ENCODE results near the gene GPN2.
"Not testable (repeated sequence)": the region's sequence is repeated elsewhere in the genome, so short reads cannot be mapped to it uniquely, and the experiment has no call there.

The GPN2 gene

DNA sequence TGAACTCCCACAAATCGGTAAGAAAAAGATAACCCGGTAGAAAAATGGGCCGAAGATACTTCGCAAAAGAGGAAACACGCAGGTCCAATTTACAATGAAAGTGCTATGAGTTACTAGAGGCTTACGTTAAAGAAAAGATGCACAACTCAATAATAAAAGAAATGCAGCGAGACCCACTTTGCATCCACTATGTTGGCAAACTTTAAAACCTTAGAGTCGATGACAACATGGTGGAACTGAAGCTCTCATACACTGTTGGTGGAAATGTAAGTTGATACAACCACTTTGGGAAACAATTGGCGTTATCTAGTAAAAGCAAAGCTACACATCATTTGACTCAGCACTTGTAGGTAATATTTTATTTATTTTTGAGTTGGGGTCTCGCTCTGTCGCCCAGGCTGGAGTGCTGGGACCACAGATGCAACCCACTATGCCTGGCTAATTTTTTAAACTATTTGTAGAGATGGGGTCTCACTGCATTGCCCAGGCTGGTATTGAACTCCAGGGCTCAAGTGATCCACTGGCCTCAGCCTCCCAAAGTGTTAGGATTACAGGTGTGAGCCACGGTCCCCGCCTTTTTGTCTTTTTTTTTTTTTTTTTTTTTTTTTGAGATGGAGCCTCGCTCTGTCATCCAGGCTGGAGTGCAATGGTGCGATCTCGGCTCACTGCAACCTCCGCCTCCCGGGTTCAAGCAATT, 10.9 kb upstream of the GPN2 start:
- no peak for DNase-seq (ENCODE audit: low spot score)

DNA sequence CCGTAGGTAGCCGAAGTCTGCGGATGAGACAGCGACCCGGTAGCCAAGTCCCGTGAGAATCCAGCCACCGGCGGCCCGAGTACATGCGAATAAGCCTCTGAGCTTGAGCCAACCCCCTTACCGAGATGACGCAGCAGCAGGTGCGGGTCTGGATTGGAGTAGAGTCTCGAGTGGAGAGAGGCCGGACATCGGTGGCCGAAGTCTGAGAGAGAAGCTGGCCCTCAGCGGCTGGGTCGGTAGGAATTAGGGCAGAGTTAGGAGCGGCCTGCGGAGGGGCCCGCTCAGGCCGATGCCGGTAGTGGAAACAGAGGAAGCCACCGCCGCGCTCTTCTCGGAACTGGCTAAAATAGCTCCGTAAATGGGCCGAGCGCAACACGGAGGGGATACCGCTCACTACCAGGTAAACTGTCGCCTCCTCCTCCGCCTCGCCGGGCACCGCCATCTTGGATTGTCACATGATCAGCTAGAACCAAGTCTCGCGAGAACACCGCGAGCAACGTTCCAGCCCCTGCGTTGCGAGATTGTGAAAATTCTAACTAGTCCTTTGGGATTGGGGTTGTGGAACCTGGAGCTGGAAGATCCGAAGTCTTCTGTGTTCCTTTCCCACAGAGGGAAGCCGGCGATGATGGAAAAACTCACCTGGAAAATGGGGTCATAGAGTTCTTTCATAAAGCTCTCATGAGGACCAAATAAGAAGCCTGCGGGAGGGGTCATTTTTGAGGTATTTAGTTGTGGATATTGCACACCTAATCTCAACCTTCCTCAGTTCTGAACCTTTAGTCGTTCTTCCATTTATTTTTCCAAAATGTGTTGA, 10.1 kb upstream of the GPN2 start, which contains the start of gene GPATCH3:
Gene GPATCH3 (minus strand): TSS at position 467 of the 814 bp plus-strand sequence. CDS start 25 bp downstream, at position 442.
- DNase-seq (ENCODE audit: low spot score): peak; percentile 85

DNA sequence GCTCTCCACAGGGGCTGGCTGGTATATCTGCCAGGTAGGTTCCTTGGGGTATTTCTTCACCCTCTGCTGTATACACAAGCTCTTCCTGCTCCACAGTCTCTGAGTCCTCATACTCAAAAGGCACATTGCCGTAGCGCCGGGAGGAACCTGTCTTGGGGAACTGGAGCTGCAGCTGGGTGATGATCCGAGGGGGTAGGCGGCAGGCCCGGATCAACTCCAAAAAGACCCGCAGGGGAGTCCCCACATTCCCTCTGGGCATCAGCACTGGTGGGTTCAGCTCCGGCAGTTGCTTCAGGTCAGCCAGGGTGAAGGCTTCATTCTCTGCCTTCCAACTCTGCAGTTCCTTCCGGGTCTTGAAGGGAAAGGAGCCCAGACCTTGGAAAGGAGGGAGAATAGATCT, 7.3 kb upstream of the GPN2 start:
- DNase-seq (ENCODE audit: low spot score): no peak

DNA sequence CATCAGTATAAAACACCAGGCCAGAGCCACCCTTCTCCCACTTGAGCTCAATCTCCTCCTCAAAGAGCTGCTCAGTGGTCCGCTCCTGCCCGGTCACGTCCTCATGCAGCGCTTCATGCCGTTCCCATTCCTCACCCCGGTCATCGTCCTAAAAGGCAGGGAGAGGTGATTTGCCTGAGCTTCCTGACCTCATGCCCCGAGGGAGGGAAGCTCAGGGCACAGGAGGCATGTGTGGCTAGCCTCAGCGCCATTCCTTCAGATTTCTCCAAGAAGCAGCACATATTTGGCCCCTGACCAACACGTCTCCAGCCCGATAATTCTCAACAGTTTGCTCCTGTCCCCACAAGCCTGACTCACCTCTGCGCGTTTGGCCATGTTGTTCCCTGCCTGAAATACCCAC, 4.2 kb upstream of the GPN2 start:
- no peak for DNase-seq (ENCODE audit: low spot score)

DNA sequence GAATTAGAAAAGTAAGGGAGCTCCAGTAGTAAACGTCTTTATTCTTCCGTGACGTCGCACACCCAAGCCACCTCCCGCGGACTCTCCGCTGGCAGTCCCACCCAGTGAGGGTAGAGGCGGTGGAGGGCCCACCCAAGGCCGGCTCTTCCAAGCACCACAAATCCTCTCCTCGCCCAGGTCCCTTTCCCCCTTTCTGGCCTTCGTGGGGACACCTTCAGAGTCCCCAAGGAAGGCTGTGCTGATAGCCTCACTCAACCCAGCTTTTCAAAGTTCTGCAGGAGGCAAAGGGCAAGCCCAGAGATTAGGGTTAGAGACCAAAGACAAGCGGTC, 349 bp upstream of the GPN2 start:
- DNase-seq (ENCODE audit: low spot score): no peak

DNA sequence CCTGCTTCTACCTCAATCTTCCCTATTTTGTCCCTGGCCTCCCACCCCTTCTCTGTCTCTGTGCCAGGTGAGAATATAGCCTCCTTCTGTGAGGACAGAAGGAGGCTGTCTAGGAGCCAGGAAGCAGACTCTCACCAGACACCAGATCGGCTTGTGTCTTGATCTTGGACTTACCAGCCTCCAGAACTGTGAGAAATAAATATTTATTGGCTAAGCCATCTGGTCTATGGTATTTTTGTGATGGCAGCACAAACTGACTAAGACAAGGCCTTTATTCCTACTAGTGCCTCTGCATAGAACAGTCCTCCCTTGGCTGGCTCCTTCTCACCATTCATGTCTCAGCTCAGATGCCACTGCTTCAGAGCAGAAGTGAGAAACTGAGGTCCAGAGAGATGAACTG, 1.9 kb downstream of the GPN2 start:
- no peak for DNase-seq (ENCODE audit: low spot score)

DNA sequence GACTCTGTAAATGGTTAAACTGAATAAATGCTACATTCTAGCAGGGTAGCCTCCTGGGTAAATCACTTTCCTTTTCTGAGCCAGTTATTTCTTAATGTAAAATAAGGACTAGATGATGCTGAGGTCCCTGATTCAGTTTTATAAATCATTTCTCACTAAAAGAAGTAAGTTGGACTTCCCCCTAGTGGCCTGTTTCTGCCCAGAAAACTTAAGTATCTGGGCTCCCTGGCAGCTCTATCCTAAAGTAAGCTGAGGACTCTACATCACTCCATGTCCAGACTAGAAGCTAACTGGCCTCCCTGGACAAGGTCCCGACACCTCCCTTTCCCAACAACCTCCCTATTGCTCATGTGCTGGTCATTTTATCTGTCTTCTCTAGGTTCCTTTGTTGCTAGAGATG, 3.0 kb downstream of the GPN2 start:
- no peak for DNase-seq (ENCODE audit: low spot score)

DNA sequence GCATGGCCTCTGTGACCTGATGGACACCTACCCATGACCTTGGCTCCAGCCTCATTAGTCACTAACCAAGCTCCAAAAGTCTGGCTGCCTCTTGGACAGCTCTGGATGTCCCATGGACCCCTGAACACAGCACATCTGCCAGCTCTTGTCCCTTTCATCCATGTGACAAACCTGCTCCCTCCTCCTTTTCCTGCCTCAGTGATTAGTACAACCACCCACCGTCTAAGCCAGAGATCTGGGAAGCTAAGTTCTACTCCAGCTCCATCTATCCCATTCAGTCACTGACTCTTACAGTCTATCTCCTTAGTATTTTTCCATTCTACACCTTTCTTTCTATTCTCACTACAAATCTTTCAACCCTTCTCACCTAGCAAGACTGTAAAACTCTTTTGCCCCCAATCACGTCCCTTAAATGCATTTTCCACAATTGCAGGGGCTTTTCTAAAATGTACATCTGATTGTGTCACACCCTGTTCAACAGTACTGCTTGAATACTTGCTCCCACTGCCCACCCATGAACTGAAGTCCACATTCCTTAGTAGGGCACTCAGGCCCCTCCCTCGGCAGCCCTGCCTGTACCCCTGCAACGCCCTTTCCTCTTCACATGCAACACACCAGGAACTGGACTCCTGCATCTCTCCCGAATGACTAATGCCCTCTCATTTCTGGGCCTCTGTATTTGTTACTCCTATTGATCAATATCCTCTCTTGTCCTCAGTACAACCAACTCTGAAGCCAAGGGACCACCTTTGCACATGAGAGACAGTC, 7.2 kb downstream of the GPN2 start:
- no peak for DNase-seq (ENCODE audit: low spot score)

DNA sequence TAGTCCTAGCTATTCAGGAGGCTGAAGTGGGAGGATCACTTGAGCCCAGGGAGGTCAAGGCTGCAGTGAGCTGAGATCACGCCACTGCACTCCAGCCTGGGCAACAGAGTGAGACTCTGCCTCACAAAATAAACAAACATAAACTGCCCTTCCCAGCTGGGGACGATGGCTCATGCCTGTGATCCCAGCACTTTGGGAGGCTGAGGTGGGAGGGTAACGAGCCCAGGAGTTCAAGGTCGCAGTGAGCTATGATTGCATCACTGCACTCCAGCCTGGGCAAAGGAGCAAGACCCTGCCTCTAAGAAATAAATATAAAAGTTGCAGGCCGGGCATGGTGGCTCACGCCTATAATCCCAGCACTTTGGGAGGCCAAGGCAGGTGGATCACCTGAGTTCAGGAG, 8.5 kb downstream of the GPN2 start:
- DNase-seq (ENCODE audit: low spot score): not testable (repeated sequence)

DNA sequence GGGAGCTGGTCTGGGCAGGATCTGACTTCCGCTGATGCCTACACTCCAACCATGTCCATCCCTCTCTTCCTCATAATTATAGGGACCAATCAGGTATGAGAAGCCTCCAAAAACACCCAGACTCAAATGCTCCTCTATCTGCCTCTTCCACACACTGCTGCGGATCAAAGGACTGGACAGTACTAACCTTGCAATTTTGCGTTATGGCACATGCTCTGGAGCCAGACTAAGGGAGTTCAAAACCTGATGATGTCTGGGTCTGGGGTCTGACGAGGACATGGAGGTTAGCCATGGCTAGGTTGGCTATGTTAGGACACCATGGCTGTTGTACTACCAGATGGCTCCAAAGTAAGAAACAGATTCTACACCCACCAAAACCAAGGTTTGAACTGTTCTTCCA, 10.3 kb downstream of the GPN2 start:
- DNase-seq (ENCODE audit: low spot score): no peak

DNA sequence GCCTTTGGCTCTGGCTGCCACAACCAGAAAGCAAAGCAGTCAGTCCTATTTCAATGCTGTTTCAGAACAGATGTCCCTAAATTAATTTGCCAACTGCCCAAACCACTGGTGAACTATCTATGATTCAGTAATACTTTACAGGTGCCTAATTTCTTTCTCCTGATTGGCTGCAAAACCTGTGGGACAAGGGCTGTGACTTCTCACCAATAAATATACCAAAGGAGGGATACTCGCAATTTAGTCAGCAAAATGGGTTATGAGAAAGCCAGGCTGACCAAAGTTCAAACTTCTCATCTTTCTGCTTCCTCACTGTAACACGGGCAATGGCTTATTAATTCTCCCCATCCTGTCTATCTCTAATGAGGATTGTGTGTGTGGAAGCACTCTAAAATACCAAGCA, 12.8 kb downstream of the GPN2 start:
- no peak for DNase-seq (ENCODE audit: low spot score)

DNA sequence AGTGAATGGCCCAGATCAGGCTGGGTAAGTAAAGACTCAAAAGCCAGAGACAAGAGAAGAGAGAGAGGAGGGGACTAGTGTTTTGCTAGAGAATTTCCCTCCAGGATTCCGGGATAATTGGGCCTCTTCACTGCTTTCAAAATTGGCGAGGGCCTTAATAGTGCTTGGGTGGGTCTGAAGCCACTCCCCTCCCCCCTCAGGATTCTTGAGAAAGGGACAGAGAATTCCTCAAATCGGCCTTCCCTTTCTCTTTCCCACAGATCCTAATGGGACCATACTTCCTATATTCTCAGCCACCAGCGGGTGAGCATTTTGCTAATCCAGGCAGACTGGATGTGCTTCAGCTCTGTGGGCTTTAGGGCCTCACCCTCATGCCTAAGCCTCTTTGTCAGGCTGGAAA, 15.2 kb downstream of the GPN2 start:
- DNase-seq (ENCODE audit: low spot score): no peak

DNA sequence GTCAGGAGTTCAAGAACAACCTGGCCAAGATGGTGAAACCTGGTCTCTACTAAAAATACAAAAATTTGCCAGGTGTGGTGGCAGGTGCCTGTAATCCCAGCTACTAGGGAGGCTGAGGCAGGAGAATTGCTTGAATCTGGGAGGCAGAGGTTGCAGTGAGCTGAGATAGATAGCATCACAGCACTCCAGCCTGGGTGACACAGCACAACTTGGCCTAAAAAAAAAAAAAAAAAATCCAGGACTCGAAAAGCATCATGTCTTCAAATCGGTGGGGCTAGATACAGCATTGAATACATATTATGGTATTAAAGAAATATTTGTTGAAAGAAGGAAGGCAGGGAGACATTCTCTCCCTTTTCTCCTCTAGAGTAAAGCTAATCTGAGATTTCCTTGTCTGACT, 17.0 kb downstream of the GPN2 start:
- not testable (repeated sequence) for DNase-seq (ENCODE audit: low spot score)

DNA sequence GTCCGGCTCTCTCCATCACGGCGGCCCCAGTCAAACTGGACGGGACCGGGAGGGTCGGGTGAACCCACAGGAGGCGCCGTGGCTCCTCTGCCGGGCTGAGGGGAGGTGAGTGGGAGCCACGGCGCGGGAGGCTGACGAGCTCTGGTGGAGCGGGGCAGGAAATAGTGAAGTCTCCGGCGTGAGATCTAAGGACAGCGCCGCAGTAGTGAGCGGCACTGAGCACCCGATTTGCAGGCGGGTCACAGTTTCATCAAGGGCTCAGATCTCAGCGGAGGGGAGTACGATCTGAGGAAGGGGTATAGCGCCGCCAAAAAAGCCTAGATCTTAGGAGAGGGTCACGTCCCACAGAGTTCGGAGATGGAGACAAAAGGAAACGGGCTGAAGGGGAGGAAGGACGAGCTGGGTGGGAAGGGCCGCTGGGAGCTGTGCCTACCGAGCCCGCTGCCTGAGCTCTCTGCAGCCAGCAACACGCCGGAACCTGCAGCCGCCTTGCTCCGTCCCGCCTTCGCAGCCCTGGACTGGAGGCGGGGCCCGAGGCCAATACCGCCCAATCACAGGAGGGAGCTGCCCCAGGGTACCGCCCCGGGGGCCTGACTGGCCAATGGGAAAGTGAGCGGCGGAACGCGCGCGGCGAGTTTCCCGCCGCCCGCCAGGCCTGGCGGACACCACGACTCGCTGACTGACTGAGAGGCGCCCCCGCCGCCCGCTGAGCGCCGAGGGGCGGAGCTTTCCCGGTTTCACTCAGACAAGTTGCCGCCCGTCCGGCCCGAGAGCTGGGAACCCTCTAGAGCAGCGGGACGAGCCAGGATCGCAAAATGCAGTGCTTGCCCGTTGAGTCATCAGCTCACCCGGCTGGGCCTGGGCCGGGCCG, 25.2 kb downstream of the GPN2 start:
- peak; percentile 96 for DNase-seq (ENCODE audit: low spot score)

DNA sequence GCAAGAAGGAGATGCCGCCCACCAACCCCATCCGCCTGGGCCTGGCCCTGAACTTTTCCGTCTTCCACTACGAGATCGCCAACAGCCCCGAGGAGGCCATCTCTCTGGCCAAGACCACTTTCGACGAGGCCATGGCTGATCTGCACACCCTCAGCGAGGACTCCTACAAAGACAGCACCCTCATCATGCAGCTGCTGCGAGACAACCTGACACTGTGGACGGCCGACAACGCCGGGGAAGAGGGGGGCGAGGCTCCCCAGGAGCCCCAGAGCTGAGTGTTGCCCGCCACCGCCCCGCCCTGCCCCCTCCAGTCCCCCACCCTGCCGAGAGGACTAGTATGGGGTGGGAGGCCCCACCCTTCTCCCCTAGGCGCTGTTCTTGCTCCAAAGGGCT, 26.4 kb downstream of the GPN2 start:
- no peak for DNase-seq (ENCODE audit: low spot score)

DNA sequence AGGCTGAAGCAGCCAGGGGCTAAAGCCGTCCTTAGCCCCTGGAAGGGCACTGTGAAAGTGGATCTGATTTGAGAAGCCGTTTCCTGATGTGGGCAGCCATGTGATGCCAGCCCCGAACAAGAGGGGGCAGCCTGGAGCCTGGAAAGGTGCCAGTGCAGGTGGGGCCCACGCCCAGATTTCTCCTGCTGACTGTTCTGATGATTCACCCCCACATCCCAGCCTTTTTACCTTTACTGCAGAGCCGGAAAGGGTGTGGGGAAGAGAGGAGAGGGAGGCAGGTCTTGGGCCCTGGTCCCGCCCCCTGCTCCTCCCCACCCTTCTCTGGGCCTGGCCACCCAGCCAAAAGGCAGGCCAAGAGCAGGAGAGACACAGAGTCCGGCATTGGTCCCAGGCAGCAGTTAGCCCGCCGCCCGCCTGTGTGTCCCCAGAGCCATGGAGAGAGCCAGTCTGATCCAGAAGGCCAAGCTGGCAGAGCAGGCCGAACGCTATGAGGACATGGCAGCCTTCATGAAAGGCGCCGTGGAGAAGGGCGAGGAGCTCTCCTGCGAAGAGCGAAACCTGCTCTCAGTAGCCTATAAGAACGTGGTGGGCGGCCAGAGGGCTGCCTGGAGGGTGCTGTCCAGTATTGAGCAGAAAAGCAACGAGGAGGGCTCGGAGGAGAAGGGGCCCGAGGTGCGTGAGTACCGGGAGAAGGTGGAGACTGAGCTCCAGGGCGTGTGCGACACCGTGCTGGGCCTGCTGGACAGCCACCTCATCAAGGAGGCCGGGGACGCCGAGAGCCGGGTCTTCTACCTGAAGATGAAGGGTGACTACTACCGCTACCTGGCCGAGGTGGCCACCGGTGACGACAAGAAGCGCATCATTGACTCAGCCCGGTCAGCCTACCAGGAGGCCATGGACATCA, 27.1 kb downstream of the GPN2 start, which contains the start of gene SFN:
Gene SFN (plus strand): TSS at position 369 of the 904 bp plus-strand sequence. CDS start 64 bp downstream, at position 433.
- DNase-seq (ENCODE audit: low spot score): no peak

DNA sequence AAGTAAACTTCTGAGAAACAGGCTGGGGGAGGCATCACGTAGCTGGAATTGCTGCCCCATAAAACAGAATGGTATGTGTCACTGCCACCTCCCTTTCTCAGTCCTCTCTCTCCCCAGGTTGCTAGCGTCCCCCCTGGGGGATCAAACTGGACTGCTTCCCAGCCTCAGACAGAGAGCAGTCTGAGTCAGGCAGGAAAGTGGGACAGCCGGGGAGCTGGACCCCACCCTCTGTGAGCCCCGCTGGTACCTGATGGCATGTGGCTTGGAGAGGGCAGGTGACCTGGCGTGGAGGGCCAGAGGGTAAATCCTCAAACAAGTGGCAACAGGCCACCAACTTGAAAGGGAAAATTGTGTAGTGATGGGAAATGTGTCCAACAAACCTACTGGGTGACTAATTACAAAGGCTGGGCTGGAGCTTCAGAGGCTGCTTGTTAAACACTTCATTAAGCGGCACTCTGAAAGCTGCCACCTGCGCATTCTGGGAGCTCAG, 28.1 kb downstream of the GPN2 start:
- no peak for DNase-seq (ENCODE audit: low spot score)

DNA sequence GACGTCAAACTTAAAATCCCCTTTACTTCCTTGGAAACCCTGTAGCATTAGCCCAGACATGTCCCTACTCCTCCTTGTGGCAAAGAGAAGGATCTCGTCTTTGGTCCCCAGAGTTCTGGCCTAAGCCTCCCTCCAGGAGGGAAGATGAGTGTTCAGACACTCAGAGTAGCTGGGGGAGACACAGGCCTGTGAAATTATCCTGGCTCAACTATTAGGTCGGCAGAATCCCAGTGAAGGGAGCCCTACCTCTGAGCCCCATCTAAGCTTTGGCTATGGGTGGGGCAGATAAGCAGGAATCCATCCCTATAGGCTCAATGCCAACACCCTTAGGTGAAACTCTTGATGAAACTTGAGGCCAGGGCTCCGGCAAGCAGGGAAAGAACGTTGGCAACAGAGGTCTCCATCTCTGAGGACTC, 28.8 kb downstream of the GPN2 start:
- DNase-seq (ENCODE audit: low spot score): no peak

DNA sequence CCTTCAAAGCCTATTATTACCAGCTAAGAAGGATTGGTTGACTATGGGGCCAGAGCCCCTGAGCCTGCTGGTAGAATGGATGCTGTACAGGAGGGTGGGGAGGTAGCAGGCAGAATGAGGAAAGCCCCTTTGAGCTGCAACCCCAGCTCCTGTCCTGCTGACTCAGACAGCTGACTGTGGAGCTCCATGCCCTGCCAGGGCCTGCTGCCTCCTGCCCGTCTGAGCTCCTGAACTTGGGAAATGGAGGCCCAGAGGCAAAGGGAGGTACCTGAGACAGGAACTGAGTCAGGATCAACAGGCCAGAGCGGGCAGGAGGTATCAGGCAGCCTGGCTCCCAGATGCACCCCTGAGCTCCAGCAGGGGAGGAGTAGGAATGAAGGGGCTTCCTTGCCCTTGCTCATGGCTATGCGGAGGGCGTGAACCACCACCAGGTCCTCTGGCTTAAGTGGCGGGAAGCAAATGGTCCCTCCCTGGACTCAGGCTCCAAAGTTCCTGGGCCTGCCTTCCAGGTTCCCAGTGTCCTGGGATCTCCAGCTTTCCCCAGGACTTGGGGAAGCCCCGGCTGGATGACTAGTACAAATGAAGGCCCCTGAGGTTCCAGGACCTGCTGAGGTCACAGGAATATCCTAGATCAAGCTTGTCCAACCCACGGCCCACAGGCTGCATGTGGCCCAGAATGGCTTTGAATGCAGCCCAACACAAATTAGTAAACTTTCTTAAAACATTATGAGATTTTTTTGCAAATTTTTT, 31.0 kb downstream of the GPN2 start:
- DNase-seq (ENCODE audit: low spot score): no peak

DNA sequence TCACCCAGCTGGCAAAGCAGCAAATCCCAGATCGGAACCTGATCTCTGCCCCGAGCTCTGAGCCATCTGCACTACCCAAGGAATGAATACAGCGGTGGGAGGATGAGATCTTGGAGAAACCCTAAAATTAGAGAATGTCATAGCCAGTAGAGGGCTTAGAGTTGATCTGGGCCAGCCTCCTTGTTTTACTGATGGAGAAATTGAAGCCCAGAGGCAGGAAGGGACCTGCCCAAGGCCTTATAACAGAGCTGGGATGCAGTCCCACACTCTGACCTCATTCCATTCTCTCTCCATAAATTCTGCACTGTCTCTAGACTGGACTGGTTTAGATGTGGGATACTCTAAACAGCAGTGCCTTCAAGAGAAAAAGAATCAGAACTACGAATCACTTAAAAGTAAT, 31.9 kb downstream of the GPN2 start:
- DNase-seq (ENCODE audit: low spot score): no peak
